D721Med (cell line): ENCODE data around the gene MMP2.

Source experiments
- DNase-seq: peaks from one replicate; pipeline ENCODE4 v3.0.0; 2011; ENCODE audit warnings: low spot score; ENCODE audit not compliant: insufficient read length
- FAIRE-seq: peaks from 2 replicates; lab custom pipeline; 2011; peaks lifted over from hg19 to GRCh38; lab: Jason Lieb, UNC
- CTCF ChIP-seq: IDR thresholded peaks from 2 replicates; pipeline ENCODE4 v1.5.1; 2012; ENCODE audit warnings: mild to moderate bottlenecking, control low read depth; ENCODE audit not compliant: insufficient read depth; ENCODE audit errors: missing control alignments

MMP2 gene

GRCh38 chr16:55512941-55513340 is 33.9 kb downstream of the MMP2 start:
- no peak for TF ChIP-seq CTCF
- FAIRE-seq (no peak), DNase-seq (no peak)

GRCh38 chr16:55513616-55514015 is 34.6 kb downstream of the MMP2 start:
- FAIRE-seq (no peak), DNase-seq (no peak)
- no peak for TF ChIP-seq CTCF

DNA sequence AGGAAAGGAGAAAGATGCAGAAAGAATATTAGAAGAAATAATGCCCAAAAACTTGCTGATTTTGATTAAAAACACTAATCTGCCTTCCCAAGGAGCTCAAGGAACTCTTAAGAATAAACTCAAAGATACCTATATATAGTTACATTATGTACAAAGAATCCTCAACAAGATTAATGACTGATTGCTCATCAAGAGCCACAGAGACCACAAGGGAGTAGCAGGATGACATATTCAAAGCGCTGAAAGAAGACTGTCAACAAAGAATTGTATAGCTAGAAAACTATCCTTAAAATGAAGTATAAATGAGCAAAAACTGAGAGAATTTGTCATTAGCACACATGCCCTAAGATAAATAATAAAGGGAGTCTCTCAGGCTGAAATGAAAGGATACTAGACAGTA is 36.1 kb downstream of the MMP2 start:
- no peak for FAIRE-seq
- DNase-seq = no peak
- no peak for TF ChIP-seq CTCF

- no peak for TF ChIP-seq CTCF
- DNase-seq = no peak
- FAIRE-seq = no peak
Measured at GRCh38 chr16:55521792-55522191, 42.8 kb downstream of the MMP2 start.

- no peak for TF ChIP-seq CTCF
- DNase-seq = no peak
- no peak for FAIRE-seq
Measured at GRCh38 chr16:55526441-55526840, 47.4 kb downstream of the MMP2 start.

DNA sequence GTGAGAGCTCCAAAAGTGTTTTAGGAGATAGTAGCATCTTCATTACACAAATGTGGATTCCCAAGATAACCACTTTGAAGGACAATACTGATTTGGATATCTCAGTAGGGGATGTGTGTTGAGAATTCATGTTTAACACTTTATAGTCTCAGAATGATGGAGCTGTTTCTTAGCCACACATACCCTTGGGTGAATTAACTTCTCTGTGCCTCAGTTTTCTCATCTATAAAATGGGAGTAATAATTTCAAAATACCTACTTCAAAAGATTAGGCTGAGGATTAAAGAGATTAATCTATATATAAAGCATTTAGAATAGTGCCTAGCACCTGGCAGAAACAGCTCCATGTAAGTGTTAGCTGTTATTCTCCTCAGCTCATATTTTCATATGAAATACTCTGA is 48.9 kb downstream of the MMP2 start:
- no peak for TF ChIP-seq CTCF
- DNase-seq (no peak), FAIRE-seq (no peak)

DNA sequence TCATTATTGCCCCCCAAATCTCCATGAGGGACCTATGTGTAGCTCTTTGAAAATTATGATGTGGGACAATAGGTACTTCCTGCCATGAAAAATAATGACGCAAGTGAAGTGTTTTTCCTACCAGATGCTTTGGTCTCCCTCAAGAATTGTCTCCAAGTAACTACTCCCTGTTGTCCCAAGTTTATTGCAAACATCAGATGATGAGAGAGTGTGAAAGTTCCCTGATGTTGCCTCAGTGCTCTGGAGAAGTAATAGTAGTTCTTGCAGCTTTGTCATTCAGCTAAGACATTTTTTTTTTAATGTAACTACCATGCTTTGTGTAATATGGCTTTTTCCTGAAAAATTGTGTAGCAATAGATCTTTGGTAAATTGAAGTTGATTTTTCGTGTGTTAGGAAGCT is 50.0 kb downstream of the MMP2 start:
- FAIRE-seq (no peak), DNase-seq (no peak)
- no peak for TF ChIP-seq CTCF
